Measurements from ENCODE around the gene NXPH1.
A peak's percentile ranks its signal among the peaks of the same experiment; 100 is the strongest.

The NXPH1 gene

DNA sequence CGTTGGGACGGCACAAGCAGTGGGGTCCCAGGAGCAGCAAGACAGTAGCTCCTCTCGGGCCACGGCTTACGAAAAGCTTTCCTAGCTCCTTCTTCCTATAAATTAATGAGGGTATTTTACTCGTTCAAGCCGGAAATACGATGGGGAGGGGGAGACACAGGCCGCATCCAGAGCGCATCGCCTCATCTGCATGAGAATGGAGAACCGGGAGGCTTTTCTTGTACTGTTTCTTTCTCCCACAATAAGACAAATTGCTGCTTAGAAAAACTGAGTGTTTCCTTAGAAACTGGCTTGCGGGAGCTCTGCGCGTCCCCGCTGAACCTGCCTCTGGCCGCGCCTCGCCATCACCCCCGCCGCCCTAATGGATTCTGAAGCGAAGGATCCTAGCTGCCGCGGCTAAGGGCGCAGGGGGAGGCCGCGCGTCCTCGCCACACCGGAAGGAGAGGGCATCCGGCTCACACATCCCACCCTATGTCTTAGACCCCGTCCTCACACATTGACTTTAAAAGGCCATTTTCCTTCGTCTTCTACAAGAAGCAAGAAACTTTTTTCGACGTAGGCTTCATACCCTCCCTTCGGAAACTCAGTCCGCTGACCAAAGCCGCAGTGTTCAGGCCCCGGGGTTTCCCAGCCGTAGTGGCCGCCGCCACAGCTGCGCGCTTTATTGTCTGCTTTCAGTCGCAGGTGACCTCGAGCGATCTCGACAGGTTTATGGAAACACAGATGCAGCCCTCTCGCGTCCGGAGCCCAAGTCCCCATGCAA is 8.8 kb downstream of the NXPH1 start:
- no peak overlapping the region for H3K27ac Mint-ChIP-seq

DNA sequence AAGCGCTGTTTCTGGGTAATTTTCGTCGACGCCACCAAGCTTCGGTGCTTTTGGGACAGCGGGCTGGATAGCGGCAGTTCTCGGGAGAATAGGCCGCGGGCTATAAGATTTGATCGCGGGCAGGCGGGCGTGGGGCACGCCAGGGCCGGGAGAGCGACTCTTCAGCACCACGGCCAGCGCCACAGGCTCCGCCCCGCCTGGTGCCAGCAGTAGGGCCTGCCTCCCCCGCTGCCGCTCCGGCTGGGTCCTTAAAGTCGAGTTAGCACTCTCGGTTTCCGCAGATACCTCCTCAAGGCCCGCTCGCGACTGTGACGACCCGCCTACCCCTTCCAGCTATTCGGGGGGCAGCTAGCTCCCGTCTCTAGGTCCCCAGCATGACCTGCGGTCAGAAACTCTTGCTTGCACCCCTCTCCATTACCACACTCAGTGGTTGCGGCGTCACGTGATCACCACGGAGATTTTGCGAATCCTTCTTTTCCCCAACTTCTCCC is 9.4 kb downstream of the NXPH1 start:
- H3K4me1 Mint-ChIP-seq (ENCODE audit: low read depth in 2 of 2) = peaks cover 3 to 9% of the 10 kb centered on the region in 2 donors
- no peak overlapping the region for H3K4me3 Mint-ChIP-seq
- ATAC-seq (replicated peaks) (peak; percentile 32), DNase-seq (no peak)
- H3K27ac Mint-ChIP-seq = no peak overlapping the region
- H3K27me3 Mint-ChIP-seq = peaks cover 73 to 78% of the 10 kb centered on the region in 2 donors
- H3K36me3 Mint-ChIP-seq (ENCODE audit: insufficient read depth) = peaks cover 4% of the 10 kb centered on the region
- H3K9me3 Mint-ChIP-seq = peaks cover 0 to 5% of the 10 kb centered on the region in 2 donors

More for the DNA sequence above, 8.8 kb downstream of the NXPH1 start:
- H3K27me3 Mint-ChIP-seq = peaks cover 80 to 84% of the 10 kb centered on the region in 2 donors
- ATAC-seq (replicated peaks) (no peak), DNase-seq (no peak)
- peaks cover 3 to 9% of the 10 kb centered on the region in 2 donors for H3K4me1 Mint-ChIP-seq (ENCODE audit: low read depth in 2 of 2)
- H3K4me3 Mint-ChIP-seq = no peak overlapping the region
- H3K9me3 Mint-ChIP-seq = peaks cover 0 to 5% of the 10 kb centered on the region in 2 donors
- peaks cover 4% of the 10 kb centered on the region for H3K36me3 Mint-ChIP-seq (ENCODE audit: insufficient read depth)

DNA sequence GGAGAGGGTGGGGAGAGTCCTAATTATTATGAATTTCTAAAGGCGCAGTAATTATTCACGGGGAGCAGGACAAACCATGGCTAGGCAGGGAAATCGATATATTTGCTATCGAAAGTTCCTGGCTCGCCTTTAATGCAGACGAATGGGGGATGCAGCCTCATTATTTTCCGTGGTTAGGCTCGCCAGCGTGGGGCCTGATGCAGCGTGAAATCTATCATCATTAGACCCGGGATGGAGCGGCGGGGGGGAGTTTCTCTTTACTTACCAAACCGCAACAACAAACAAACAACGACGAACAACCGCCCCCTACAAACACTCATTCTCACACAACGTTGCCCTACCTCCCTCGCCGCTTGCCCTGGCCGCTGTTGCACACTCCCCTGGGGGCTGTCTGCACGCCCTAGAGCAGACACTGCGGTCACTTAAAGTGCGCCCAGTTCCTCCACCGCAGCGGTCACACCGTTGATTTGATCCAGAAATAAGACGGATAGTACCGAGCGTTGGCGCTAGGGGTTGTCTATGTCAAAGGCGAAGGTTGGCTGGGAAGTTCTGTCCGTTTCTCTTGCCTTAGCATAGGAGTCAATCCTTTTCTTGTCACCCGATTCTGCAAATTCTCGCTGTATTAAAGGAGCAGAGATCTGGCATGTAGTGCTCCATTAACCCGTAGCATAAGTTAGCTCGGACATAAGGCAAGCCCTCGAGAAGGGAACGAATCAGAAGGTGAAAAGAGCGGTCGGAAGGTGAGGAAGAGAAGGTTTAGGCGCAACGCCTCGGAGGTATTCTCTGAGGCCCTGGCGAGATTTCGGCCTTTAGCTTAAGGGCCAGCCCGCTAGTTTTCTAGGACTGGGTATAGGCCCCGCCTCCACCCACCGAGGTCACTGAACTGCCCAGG is 10.4 kb downstream of the NXPH1 start:
- Mint-ChIP-seq H3K36me3 (ENCODE audit: insufficient read depth) (peaks cover 6% of the 10 kb centered on the region), H3K27ac (no peak overlapping the region), H3K4me1 (ENCODE audit: low read depth in 2 of 2) (peaks cover 3 to 9% of the 10 kb centered on the region in 2 donors), H3K27me3 (peaks cover 64 to 77% of the 10 kb centered on the region in 2 donors), H3K4me3 (peak overlapping the region in 1 of 2 donors; percentile 19), H3K9me3 (peaks cover 0 to 5% of the 10 kb centered on the region in 2 donors)
- DNase-seq (no peak), ATAC-seq (replicated peaks) (no peak)

DNA sequence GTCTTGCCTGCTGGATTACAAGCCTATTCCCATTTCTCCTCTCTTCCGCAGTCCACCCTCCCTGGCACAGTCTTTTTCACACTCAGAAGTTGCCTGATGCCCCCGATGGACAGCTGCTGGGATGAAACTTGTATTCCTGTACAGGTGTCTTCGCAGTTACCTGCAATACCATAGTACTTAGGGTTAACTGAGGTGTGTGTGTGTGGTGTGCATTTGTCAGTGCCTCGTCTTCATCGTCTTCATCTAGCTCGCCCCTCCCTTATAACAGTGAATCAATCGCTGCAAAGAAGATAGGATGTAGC is 11.0 kb downstream of the NXPH1 start:
- Mint-ChIP-seq H3K4me3 (no peak overlapping the region), H3K9me3 (peaks cover 0 to 5% of the 10 kb centered on the region in 2 donors), H3K27me3 (peaks cover 60 to 74% of the 10 kb centered on the region in 2 donors)

DNA sequence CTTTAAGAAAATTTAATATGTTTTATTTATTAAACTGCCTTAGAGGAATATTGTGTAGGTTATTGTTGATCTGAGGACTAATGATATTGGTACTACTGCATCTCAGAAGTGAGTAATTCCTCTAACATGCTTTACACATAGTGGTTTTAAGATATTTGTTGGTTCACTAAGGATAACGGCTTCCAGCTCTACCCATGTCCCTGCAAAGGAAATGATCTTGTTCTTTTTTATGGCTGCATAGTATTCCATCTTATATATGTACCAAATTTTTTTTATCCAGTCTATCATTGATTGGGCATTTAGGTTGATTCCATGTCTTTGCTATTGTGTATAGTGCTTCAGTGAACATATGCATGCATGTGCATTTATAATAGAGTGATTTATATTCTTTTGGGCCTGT is 20.1 kb downstream of the NXPH1 start:
- Mint-ChIP-seq H3K27me3 (peaks cover 0 to 18% of the 10 kb centered on the region in 2 donors), H3K4me3 (no peak overlapping the region), H3K27ac (no peak overlapping the region), H3K36me3 (ENCODE audit: insufficient read depth) (no peaks in the 10 kb centered on the region), H3K9me3 (peaks cover 0 to 6% of the 10 kb centered on the region in 2 donors), H3K4me1 (ENCODE audit: low read depth in 2 of 2) (no peaks in the 10 kb centered on the region)
- DNase-seq (no peak), ATAC-seq (replicated peaks) (no peak)

More for the DNA sequence above, 11.0 kb downstream of the NXPH1 start:
- Mint-ChIP-seq H3K36me3 (ENCODE audit: insufficient read depth) (peaks cover 6% of the 10 kb centered on the region), H3K4me1 (ENCODE audit: low read depth in 2 of 2) (peaks cover 3 to 9% of the 10 kb centered on the region in 2 donors), H3K27ac (no peak overlapping the region)
- DNase-seq (no peak), ATAC-seq (replicated peaks) (no peak)

DNA sequence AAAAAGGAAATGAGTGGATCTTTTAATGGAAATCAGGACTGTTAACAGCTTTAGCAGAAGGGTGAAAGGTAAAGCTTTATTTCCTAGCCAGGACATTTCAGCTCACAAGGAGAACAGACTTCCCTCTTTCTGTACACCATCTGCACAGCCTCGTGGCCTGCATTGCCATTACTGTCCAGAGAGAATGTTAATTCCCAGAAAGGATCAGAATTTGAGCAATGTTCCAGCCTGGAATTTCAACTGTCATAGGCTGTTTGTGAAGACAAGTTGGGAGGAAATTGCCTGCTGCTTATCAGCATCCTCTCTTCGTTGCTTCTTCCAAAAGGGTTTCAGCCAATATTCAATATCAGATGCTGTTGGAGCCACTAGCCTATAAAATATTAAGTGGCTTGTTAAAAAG is 22.0 kb downstream of the NXPH1 start:
- H3K4me1 Mint-ChIP-seq (ENCODE audit: low read depth in 2 of 2) = no peaks in the 10 kb centered on the region
- DNase-seq = no peak
- H3K27me3 Mint-ChIP-seq = peaks cover 0 to 23% of the 10 kb centered on the region in 2 donors
- H3K27ac Mint-ChIP-seq = no peak overlapping the region
- no peak overlapping the region for H3K4me3 Mint-ChIP-seq
- H3K9me3 Mint-ChIP-seq = peaks cover 0 to 6% of the 10 kb centered on the region in 2 donors
- no peak for ATAC-seq (replicated peaks)
- H3K36me3 Mint-ChIP-seq (ENCODE audit: insufficient read depth) = no peaks in the 10 kb centered on the region

DNA sequence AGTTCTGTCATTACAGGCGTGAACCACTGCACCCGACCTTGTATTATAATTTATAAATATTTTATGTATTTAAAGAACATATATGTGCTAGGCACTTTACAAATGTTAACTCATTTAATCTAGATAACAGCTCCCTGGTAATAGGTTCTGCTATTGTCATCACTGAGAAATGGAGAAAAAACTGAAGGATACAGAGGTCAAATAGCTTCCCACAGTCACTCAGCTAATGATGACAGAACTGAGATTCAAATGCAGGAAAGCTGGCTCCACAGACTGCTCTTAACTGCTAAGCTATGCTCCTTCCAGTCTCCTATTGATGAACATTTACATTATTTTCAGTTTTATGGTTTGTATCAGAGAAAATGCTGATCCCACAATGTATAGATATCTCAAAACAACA is 28.9 kb downstream of the NXPH1 start:
- DNase-seq = no peak
- no peak overlapping the region for H3K4me3 Mint-ChIP-seq
- no peak for ATAC-seq (replicated peaks)
- no peaks in the 10 kb centered on the region for H3K9me3 Mint-ChIP-seq
- peaks cover 0 to 17% of the 10 kb centered on the region in 2 donors for H3K27me3 Mint-ChIP-seq
- no peaks in the 10 kb centered on the region for H3K36me3 Mint-ChIP-seq (ENCODE audit: insufficient read depth)
- H3K4me1 Mint-ChIP-seq (ENCODE audit: low read depth in 2 of 2) = no peaks in the 10 kb centered on the region
- H3K27ac Mint-ChIP-seq = no peak overlapping the region

DNA sequence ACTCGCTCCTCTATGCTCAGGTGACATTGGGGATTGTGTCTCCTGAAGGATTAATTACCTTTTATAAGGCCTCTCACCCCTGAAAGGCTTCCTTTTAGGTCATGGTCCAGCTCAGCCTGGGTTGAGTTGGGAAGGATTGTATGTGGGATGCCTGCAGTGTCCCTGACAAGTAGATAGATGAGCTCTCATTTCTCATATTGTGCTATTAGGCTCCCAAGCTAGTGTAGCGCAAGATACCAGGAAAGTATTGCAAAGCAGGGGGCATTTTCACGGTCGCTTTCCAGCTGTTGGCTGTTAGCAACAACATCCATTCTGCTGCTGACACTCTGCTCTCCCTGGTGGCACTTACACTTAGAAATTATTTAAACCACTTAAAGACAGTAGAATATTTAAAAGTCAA is 31.9 kb downstream of the NXPH1 start:
- Mint-ChIP-seq H3K36me3 (ENCODE audit: insufficient read depth) (no peaks in the 10 kb centered on the region), H3K27ac (no peak overlapping the region), H3K9me3 (no peaks in the 10 kb centered on the region), H3K4me1 (ENCODE audit: low read depth in 2 of 2) (no peaks in the 10 kb centered on the region), H3K4me3 (no peak overlapping the region), H3K27me3 (peaks cover 0 to 5% of the 10 kb centered on the region in 2 donors)
- DNase-seq (no peak), ATAC-seq (replicated peaks) (no peak)

DNA sequence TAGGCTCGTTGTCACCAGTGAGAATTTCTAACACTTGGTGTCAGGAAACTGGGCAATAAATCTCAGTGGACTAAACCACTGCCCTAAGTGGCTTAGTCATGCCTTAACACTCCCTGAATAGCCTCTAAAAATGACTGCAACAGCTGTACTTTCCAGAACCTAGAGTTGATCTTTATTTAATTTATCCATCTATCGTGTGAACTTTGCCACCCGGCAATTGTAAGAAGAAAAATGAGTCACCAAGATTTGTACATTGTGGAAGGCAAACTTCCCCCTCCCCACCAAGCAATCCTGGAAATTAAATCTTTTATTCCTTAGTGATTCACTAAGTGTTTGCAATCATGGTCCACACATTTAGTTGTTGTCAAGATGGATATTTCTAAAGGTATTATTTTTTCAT is 47.1 kb downstream of the NXPH1 start:
- no peak overlapping the region for H3K27ac Mint-ChIP-seq

DNA sequence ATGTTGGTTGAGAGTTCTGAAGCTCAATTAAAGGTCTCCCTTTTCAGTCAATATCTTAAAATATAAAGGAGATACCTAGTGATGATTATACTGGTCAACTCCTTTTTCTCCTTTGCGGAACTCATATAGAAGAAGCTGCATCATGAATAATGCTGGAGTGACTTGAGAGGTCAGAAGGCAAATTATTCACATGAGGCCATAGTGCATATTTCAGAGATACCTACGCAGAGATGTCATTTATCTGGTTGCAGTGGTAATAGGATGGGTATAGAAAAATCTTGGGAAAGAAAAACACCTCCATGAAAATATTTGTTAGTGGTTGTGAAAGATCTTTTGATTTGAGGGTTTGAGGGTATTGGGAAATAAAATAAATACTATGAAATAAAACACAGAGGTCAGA is 47.7 kb downstream of the NXPH1 start:
- no peaks in the 10 kb centered on the region for H3K4me1 Mint-ChIP-seq (ENCODE audit: low read depth in 2 of 2)
- H3K27me3 Mint-ChIP-seq = no peaks in the 10 kb centered on the region
- DNase-seq = no peak
- H3K27ac Mint-ChIP-seq = no peak overlapping the region
- H3K36me3 Mint-ChIP-seq (ENCODE audit: insufficient read depth) = no peaks in the 10 kb centered on the region
- no peak for ATAC-seq (replicated peaks)
- no peak overlapping the region for H3K4me3 Mint-ChIP-seq
- H3K9me3 Mint-ChIP-seq = peaks cover 0 to 5% of the 10 kb centered on the region in 2 donors

More for the DNA sequence above, 47.1 kb downstream of the NXPH1 start:
- peaks cover 0 to 5% of the 10 kb centered on the region in 2 donors for H3K9me3 Mint-ChIP-seq
- no peak overlapping the region for H3K4me3 Mint-ChIP-seq
- no peaks in the 10 kb centered on the region for H3K27me3 Mint-ChIP-seq
- no peak for ATAC-seq (replicated peaks)
- DNase-seq = no peak
- no peaks in the 10 kb centered on the region for H3K4me1 Mint-ChIP-seq (ENCODE audit: low read depth in 2 of 2)
- H3K36me3 Mint-ChIP-seq (ENCODE audit: insufficient read depth) = no peaks in the 10 kb centered on the region

DNA sequence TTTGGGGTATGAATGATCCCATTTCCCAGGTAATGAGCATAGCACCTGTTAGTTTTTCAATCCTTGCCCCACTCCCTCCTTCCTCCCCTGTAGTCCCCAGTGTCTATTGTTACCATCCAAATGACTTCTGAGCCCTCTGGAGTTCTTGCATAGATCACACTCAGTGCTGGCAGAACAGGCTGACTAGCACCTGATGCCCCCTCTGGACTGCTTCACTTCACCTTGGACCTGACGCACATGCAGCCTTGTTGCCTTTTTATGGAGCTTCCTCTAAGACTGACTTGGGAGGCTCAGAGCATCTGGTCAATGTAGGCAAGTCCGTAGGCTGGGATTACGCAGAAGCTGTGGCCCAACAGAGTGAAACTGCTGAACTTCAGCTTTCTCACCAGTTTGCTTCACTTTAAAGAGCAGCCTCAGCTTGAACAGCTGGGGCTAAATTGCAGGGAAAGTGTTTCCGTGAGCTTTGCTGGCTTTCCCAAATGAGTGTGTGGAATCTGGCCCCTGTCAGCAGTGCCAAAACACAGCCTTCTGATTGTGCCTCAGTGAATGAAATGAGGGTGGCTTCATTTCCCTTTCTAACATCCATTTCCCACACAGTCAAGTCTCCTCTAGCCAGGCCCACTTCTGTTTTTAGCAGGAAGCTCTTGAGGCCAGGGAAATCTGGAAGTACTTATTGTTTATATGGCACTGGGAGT is 48.5 kb downstream of the NXPH1 start:
- Mint-ChIP-seq H3K9me3 (peaks cover 0 to 5% of the 10 kb centered on the region in 2 donors), H3K36me3 (ENCODE audit: insufficient read depth) (no peaks in the 10 kb centered on the region), H3K27me3 (no peaks in the 10 kb centered on the region), H3K4me3 (no peak overlapping the region), H3K4me1 (ENCODE audit: low read depth in 2 of 2) (no peaks in the 10 kb centered on the region), H3K27ac (no peak overlapping the region)
- ATAC-seq (replicated peaks) = no peak
- DNase-seq = no peak

DNA sequence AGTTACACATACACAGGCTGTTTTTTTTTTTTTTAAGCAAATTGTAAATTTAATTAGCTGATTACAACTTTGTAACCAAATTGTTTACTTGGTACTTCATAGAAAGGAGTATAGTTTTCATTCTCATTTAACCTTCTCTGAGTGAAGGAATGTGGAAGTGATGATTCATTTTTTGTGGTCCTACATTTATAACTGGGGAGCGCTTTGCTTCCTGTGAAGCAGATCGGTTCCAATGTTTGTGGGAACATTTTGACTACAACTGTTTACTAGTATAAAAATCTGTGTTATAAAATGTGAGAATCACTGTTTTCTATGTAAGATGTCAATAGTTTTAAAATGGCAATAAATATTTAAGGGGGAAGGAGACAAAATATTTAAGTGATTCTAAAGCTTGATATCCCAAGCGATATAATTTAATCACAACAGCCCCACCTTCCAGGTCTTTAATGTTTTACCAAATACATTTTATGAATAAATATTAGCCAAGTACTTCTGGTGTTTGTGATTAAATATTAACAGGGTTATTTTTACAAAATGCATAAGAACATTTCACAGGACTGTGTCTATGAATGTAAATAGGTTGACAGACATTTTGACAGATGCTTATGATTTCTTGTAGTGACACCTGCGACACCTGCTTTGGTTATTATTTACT is 57.1 kb downstream of the NXPH1 start:
- H3K36me3 Mint-ChIP-seq (ENCODE audit: insufficient read depth) = no peaks in the 10 kb centered on the region
- no peak for ATAC-seq (replicated peaks)
- H3K27me3 Mint-ChIP-seq = no peaks in the 10 kb centered on the region
- no peak overlapping the region for H3K27ac Mint-ChIP-seq
- DNase-seq = no peak
- peaks cover 2 to 6% of the 10 kb centered on the region in 2 donors for H3K9me3 Mint-ChIP-seq
- no peak overlapping the region for H3K4me3 Mint-ChIP-seq
- no peaks in the 10 kb centered on the region for H3K4me1 Mint-ChIP-seq (ENCODE audit: low read depth in 2 of 2)

DNA sequence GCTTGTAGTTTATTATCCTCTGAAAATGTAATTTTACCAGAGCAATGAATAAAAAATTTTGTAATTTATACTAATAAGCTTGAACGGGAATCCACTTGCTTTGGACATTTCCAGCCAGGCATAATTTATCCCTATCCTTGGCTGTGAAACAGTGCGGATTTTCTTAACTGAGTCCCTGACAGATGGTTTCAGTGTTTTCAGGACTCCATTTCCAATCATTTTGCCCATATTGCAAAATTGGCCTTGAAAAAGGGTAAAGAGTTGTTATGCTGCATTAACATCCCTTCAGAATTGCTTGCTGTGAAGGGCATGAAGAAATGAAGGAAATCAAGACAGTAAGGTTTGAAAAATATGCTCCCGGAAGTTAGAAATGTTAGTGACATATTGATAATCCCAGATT is 57.7 kb downstream of the NXPH1 start:
- no peaks in the 10 kb centered on the region for H3K27me3 Mint-ChIP-seq
- DNase-seq (no peak), ATAC-seq (replicated peaks) (no peak)
- H3K4me3 Mint-ChIP-seq = no peak overlapping the region
- H3K9me3 Mint-ChIP-seq = peaks cover 2 to 6% of the 10 kb centered on the region in 2 donors
- no peaks in the 10 kb centered on the region for H3K4me1 Mint-ChIP-seq (ENCODE audit: low read depth in 2 of 2)
- H3K27ac Mint-ChIP-seq = no peak overlapping the region
- H3K36me3 Mint-ChIP-seq (ENCODE audit: insufficient read depth) = no peaks in the 10 kb centered on the region
